OCI-LY1 (cell line): ENCODE data around the gene NCS1.

Experiments
- H2AFZ ChIP-seq: fragments of 200-600 bp; sonication (generic), shearing (Covaris generic); 2 replicates; pipeline ENCODE4 v1.6.0; 2014; ENCODE audit warnings: antibody characterized with exemption, mild to moderate bottlenecking, low read length
- H3F3A ChIP-seq: fragments of 200-600 bp; sonication (generic), shearing (Covaris generic); 2 replicates; pipeline ENCODE4 v1.6.0; 2014; ENCODE audit warnings: mild to moderate bottlenecking, antibody characterized with exemption, low read length, moderate library complexity; ENCODE audit not compliant: insufficient read depth
- H3K27ac ChIP-seq: fragments of 200-600 bp; sonication (generic); 2 replicates; pipeline ENCODE4 v1.5.1; 2014; ENCODE audit warnings: low read length, mixed run types, mild to moderate bottlenecking, low read depth; ENCODE audit not compliant: poor library complexity, severe bottlenecking
- H3K27me3 ChIP-seq: fragments of 200-600 bp; sonication (generic); 2 replicates; pipeline ENCODE4 v1.6.0; 2014; ENCODE audit warnings: antibody characterized with exemption, mild to moderate bottlenecking, low read length, moderate library complexity; ENCODE audit not compliant: insufficient read depth
- H3K36me3 ChIP-seq: fragments of 200-600 bp; sonication (generic); 2 replicates; pipeline ENCODE4 v1.6.1; 2014; ENCODE audit warnings: mild to moderate bottlenecking, antibody characterized with exemption, low read length, moderate library complexity, mixed read lengths; ENCODE audit not compliant: insufficient read depth
- H3K4me1 ChIP-seq: fragments of 200-600 bp; sonication (generic); 2 replicates; pipeline ENCODE4 v1.5.1; 2014; ENCODE audit warnings: mild to moderate bottlenecking, low read length, moderate library complexity; ENCODE audit not compliant: insufficient read depth, severe bottlenecking
- H3K4me2 ChIP-seq: fragments of 200-600 bp; sonication (generic), shearing (Covaris generic); 2 replicates; pipeline ENCODE4 v1.6.1; 2014; ENCODE audit warnings: low read length
- H3K4me3 ChIP-seq: fragments of 200-600 bp; sonication (generic); 2 replicates; pipeline ENCODE4 v1.5.1; 2014; ENCODE audit warnings: low read length, low read depth, mild to moderate bottlenecking, mixed read lengths; ENCODE audit not compliant: poor library complexity, severe bottlenecking
- H3K79me2 ChIP-seq: fragments of 200-600 bp; shearing (Covaris generic); 2 replicates; pipeline ENCODE4 v1.6.1; 2016; ENCODE audit warnings: mixed run types, low read length, mixed read lengths; ENCODE audit not compliant: insufficient read depth
- H3K9ac ChIP-seq: fragments of 200-600 bp; sonication (generic), shearing (Covaris generic); 2 replicates; pipeline ENCODE4 v1.6.1; 2014; ENCODE audit warnings: mild to moderate bottlenecking, low read length, mixed read lengths
- H3K9me2 ChIP-seq: fragments of 200-600 bp; sonication (generic), shearing (Covaris generic); 2 replicates; pipeline ENCODE4 v1.6.1; 2014; ENCODE audit warnings: low read depth, mild to moderate bottlenecking, low read length, mixed read lengths
- H3K9me3 ChIP-seq: fragments of 200-600 bp; shearing (Covaris generic); 2 replicates; pipeline ENCODE4 v1.6.1; 2014; ENCODE audit warnings: low read length, mixed read lengths
- H4K20me1 ChIP-seq: fragments of 200-600 bp; sonication (generic), shearing (Covaris generic); 2 replicates; pipeline ENCODE4 v1.6.0; 2016; ENCODE audit warnings: mild to moderate bottlenecking, low read length; ENCODE audit not compliant: insufficient read depth
- CTCF ChIP-seq: fragments of 200-600 bp; sonication (generic), shearing (Covaris generic); IDR thresholded peaks from 2 replicates; pipeline ENCODE4 v1.5.1; 2017; ENCODE audit warnings: mild to moderate bottlenecking, antibody characterized with exemption, low read length, moderate library complexity, mixed read lengths
- EZH2 ChIP-seq: fragments of 200-600 bp; sonication (generic), shearing (Covaris generic); IDR thresholded peaks from 2 replicates; pipeline ENCODE4 v1.8.0; 2017; ENCODE audit warnings: borderline replicate concordance, mixed run types, mild to moderate bottlenecking, antibody characterized with exemption, low read length, moderate library complexity, mixed read lengths

NCS1 gene

GRCh38 chr9:130159915-130160670 lies 12.1 kb upstream of the NCS1 start:
- no peaks in the 10 kb centered on the region for H3F3A ChIP-seq
- H3K9me2 ChIP-seq = no peaks in the 10 kb centered on the region
- H3K9ac ChIP-seq = no peak overlapping the region
- 0 out of 2 replicates have a peak, but pooled peaks cover 3% of the 10 kb centered on the region for H3K27me3 ChIP-seq
- H2AFZ ChIP-seq = no peak overlapping the region
- no peaks in the 10 kb centered on the region for H4K20me1 ChIP-seq
- H3K4me2 ChIP-seq = no peak overlapping the region
- TF ChIP-seq EZH2 = no peak
- no peak for TF ChIP-seq CTCF
- no peak overlapping the region for H3K4me3 ChIP-seq
- no peaks in the 10 kb centered on the region for H3K4me1 ChIP-seq
- H3K79me2 ChIP-seq = no peaks in the 10 kb centered on the region
- H3K9me3 ChIP-seq = no peaks in the 10 kb centered on the region
- no peak overlapping the region for H3K27ac ChIP-seq
- H3K36me3 ChIP-seq = no peaks in the 10 kb centered on the region

GRCh38 chr9:130160862-130161470 lies 11.2 kb upstream of the NCS1 start:
- H3K79me2 ChIP-seq = no peaks in the 10 kb centered on the region
- no peak overlapping the region for H2AFZ ChIP-seq
- TF ChIP-seq EZH2 (no peak), CTCF (no peak)
- H4K20me1 ChIP-seq = no peaks in the 10 kb centered on the region
- H3F3A ChIP-seq = no peaks in the 10 kb centered on the region
- H3K9me3 ChIP-seq = no peaks in the 10 kb centered on the region
- H3K27me3 ChIP-seq = 0 out of 2 replicates have a peak, but pooled peaks cover 3% of the 10 kb centered on the region
- no peak overlapping the region for H3K9ac ChIP-seq
- no peaks in the 10 kb centered on the region for H3K4me1 ChIP-seq
- H3K36me3 ChIP-seq = no peaks in the 10 kb centered on the region
- H3K9me2 ChIP-seq = no peaks in the 10 kb centered on the region
- no peak overlapping the region for H3K27ac ChIP-seq
- no peak overlapping the region for H3K4me3 ChIP-seq
- H3K4me2 ChIP-seq = no peak overlapping the region

- Histone ChIP-seq H3K9me2 (no peaks in the 10 kb centered on the region), H3K27ac (no peak overlapping the region), H4K20me1 (no peaks in the 10 kb centered on the region), H3K4me3 (no peak overlapping the region), H3F3A (no peaks in the 10 kb centered on the region), H3K4me1 (no peaks in the 10 kb centered on the region), H2AFZ (no peak overlapping the region), H3K27me3 (peaks cover 7% of the 10 kb centered on the region; the same call in 1 of the 2 replicates), H3K9ac (no peak overlapping the region), H3K4me2 (no peak overlapping the region), H3K79me2 (no peaks in the 10 kb centered on the region), H3K36me3 (no peaks in the 10 kb centered on the region), H3K9me3 (no peaks in the 10 kb centered on the region)
- TF ChIP-seq CTCF (no peak), EZH2 (no peak)
Observed at GRCh38 chr9:130165579-130165978, 6.6 kb upstream of the NCS1 start.
